D721Med (cell line): ENCODE results near the gene HSPA12B.

Source experiments
- DNase-seq: peaks from one replicate; pipeline ENCODE4 v3.0.0; 2011; ENCODE audit warnings: low spot score; ENCODE audit not compliant: insufficient read length
- FAIRE-seq: peaks from 2 replicates; lab custom pipeline; 2011; peaks lifted over from hg19 to GRCh38; lab: Jason Lieb, UNC
- TF ChIP-seq, protein P1 (sequence below): IDR thresholded peaks from 2 replicates; pipeline ENCODE4 v1.5.1; 2012; ENCODE audit warnings: mild to moderate bottlenecking, control low read depth; ENCODE audit not compliant: insufficient read depth; ENCODE audit errors: missing control alignments

HSPA12B gene

GRCh38 chr20:3710703-3711483 lies 21.6 kb upstream of the HSPA12B start:
- peak; percentile 42 for DNase-seq
- TF ChIP-seq, protein P1, sequence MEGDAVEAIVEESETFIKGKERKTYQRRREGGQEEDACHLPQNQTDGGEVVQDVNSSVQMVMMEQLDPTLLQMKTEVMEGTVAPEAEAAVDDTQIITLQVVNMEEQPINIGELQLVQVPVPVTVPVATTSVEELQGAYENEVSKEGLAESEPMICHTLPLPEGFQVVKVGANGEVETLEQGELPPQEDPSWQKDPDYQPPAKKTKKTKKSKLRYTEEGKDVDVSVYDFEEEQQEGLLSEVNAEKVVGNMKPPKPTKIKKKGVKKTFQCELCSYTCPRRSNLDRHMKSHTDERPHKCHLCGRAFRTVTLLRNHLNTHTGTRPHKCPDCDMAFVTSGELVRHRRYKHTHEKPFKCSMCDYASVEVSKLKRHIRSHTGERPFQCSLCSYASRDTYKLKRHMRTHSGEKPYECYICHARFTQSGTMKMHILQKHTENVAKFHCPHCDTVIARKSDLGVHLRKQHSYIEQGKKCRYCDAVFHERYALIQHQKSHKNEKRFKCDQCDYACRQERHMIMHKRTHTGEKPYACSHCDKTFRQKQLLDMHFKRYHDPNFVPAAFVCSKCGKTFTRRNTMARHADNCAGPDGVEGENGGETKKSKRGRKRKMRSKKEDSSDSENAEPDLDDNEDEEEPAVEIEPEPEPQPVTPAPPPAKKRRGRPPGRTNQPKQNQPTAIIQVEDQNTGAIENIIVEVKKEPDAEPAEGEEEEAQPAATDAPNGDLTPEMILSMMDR, result peak; percentile 66
- no peak for FAIRE-seq

- DNase-seq (no peak), FAIRE-seq (no peak)
- TF ChIP-seq, protein P1, result no peak
These were observed 21.0 kb upstream of the HSPA12B start for GRCh38 chr20:3711484-3711941.

GRCh38 chr20:3712279-3712873 lies 20.1 kb upstream of the HSPA12B start, which contains the start of gene SIGLEC1:
Gene SIGLEC1, minus strand, starts transcription at chr20:3712600. Its CDS starts 5,472 bp downstream, at chr20:3707128.
- TF ChIP-seq, protein P1, result no peak
- FAIRE-seq (no peak), DNase-seq (no peak)

DNA sequence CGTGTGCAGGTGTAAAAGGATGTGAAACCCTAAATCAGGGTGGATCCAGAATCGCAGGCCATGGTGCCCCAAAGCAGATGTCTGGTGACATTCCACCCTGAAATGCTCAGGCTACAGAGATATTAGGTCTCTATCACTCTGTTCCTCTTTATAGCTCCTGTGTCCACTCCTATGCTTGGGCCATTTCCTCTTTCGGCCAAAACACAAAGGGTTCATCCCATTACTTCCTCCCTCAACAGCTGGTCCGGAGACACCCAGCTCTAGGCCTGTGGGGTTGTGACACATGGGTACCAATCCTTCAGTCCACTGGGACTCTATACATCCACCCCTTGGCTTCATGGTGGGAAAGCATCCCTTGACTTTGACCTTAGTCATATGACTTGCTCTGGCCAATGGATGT lies 18.4 kb upstream of the HSPA12B start:
- TF ChIP-seq, protein P1, result no peak
- DNase-seq, result no peak
- no peak for FAIRE-seq

- DNase-seq (no peak), FAIRE-seq (no peak)
- TF ChIP-seq, protein P1, result peak; percentile 55
These were observed 16.2 kb upstream of the HSPA12B start for GRCh38 chr20:3716195-3716834.

DNA sequence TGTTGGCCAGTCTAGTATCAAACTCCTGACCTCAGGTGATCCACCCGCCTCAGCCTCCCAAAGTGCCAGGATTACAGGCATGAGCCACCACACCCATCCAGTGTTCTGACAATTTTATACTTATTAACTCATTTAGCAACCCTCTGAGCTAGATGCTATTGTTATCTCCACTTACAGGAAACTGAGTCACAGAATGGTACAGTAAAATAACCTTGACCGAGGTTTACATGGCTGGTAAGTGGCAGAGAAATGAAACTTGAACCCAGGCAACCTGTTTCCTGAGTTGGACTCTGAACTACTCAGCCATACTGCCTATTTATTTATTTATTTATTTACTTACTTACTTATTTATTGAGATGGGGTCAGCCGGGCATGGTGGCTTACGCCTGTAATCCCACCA lies 13.4 kb upstream of the HSPA12B start:
- no peak for DNase-seq
- no peak for FAIRE-seq
- TF ChIP-seq, protein P1, result no peak
